MM.1S (cell line): ENCODE results near the gene HPCAL1.

Experiments
- EZH2 ChIP-seq: fragments of 300-600 bp; sonication (generic); optimal IDR thresholded peaks from 2 replicates; pipeline ENCODE3; 2017; ENCODE audit warnings: low read depth, mild to moderate bottlenecking, antibody characterized with exemption, low read length, mixed read lengths
- EZH2phosphoT487 ChIP-seq: fragments of 300-600 bp; sonication (generic); IDR thresholded peaks from 2 replicates; pipeline ENCODE4 v1.6.1; 2018; ENCODE audit warnings: antibody characterized with exemption, low read length
- TF ChIP-seq, protein P1 (sequence below): fragments of 300-600 bp; sonication (generic); IDR thresholded peaks from 2 replicates; pipeline ENCODE4 v1.5.1; 2016; ENCODE audit warnings: antibody characterized with exemption, low read length, mixed read lengths

DNA sequence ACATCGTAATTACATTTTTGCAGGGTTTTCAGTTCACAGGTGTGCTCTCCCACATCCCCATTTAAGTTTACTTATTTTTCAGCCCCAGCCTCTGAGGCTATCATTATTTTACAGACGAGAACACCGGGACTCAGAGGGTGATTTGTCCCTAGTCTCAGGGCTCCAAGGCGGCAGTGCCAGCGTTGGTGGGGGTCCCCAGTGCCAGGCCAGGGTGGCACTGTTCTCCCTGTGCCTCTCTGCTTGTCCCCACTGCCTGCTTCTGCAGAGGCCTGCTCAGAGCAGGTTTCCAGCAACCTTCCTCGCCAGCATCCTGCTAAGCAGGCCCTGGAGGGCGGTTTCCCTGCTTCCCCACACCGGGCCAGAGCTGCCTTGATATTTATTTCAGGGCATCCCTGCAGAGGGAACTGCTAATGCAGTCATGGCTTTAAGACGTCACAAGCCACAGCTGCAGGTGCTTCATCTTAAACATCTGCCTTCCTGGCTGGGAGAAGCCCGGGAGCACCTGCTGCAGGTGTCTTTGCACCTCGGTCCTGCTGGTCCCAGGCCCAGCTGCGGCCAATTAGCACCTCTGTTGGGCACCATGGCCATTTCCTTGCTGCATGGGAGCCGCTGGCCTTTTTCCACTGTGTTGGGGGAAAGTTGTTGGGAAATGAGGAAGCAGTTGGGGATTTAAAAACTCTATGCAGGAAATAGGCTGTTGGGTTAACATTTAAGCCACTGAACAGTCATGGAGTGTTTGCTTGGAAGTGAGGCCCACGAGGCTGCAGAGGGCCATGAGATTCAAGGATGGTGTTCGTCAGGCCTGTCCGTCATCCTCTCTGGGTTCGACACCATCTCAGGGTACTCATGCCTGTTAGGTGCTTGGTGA lies 22.8 kb downstream of the HPCAL1 start:
- TF ChIP-seq EZH2 (no peak), EZH2phosphoT487 (no peak)
- TF ChIP-seq, protein P1, sequence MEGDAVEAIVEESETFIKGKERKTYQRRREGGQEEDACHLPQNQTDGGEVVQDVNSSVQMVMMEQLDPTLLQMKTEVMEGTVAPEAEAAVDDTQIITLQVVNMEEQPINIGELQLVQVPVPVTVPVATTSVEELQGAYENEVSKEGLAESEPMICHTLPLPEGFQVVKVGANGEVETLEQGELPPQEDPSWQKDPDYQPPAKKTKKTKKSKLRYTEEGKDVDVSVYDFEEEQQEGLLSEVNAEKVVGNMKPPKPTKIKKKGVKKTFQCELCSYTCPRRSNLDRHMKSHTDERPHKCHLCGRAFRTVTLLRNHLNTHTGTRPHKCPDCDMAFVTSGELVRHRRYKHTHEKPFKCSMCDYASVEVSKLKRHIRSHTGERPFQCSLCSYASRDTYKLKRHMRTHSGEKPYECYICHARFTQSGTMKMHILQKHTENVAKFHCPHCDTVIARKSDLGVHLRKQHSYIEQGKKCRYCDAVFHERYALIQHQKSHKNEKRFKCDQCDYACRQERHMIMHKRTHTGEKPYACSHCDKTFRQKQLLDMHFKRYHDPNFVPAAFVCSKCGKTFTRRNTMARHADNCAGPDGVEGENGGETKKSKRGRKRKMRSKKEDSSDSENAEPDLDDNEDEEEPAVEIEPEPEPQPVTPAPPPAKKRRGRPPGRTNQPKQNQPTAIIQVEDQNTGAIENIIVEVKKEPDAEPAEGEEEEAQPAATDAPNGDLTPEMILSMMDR: no peak
